ENCODE results near the gene LMO4.

LMO4 gene

GRCh38 chr1:87284456-87285240 is 44.0 kb upstream of the LMO4 start:
- Histone ChIP-seq H3K9ac (ENCODE audit: low read length) (no peak overlapping the region), H2AFZ (ENCODE audit: low read depth, low read length, severe bottlenecking) (no peak overlapping the region), H3K4me2 (ENCODE audit: low read depth, low read length, poor library complexity, severe bottlenecking) (no peak overlapping the region), H3K27me3 (ENCODE audit: low read length) (no peaks in the 10 kb centered on the region), H3K27ac (ENCODE audit: low read depth, low read length) (no peak overlapping the region), H3F3A (ENCODE audit: insufficient read depth) (no peaks in the 10 kb centered on the region), H3K79me2 (ENCODE audit: insufficient read depth, low read length) (no peaks in the 10 kb centered on the region), H4K20me1 (ENCODE audit: low read depth, low read length) (no peaks in the 10 kb centered on the region), H3K9me2 (replicated peaks; ENCODE audit: insufficient read depth, low read length) (no peaks in the 10 kb centered on the region), H3K9me3 (ENCODE audit: insufficient read depth, low read length) (no peaks in the 10 kb centered on the region), H3K4me3 (ENCODE audit: insufficient read depth, low read length, poor library complexity, severe bottlenecking) (no peak overlapping the region), H3K36me3 (ENCODE audit: low read length) (no peaks in the 10 kb centered on the region)
- TF ChIP-seq CTCF (IDR thresholded peaks at IDR 0.05; ENCODE audit: insufficient read depth, low read length, poor library complexity, severe bottlenecking) (no peak), EZH2phosphoT487 (conservative IDR thresholded peaks at IDR 0.05; ENCODE audit: low read length) (no peak)

- no peaks in the 10 kb centered on the region for H4K20me1 ChIP-seq (ENCODE audit: low read depth, low read length)
- no peaks in the 10 kb centered on the region for H3F3A ChIP-seq (ENCODE audit: insufficient read depth)
- no peaks in the 10 kb centered on the region for H3K9me3 ChIP-seq (ENCODE audit: insufficient read depth, low read length)
- no peak overlapping the region for H3K4me2 ChIP-seq (ENCODE audit: low read depth, low read length, poor library complexity, severe bottlenecking)
- H3K79me2 ChIP-seq (ENCODE audit: insufficient read depth, low read length), result no peaks in the 10 kb centered on the region
- H3K9ac ChIP-seq (ENCODE audit: low read length), result no peak overlapping the region
- H3K27me3 ChIP-seq (ENCODE audit: low read length), result no peaks in the 10 kb centered on the region
- no peak overlapping the region for H3K4me3 ChIP-seq (ENCODE audit: insufficient read depth, low read length, poor library complexity, severe bottlenecking)
- no peaks in the 10 kb centered on the region for H3K9me2 ChIP-seq (replicated peaks; ENCODE audit: insufficient read depth, low read length)
- no peak overlapping the region for H3K27ac ChIP-seq (ENCODE audit: low read depth, low read length)
- TF ChIP-seq EZH2phosphoT487 (conservative IDR thresholded peaks at IDR 0.05; ENCODE audit: low read length) (no peak), CTCF (IDR thresholded peaks at IDR 0.05; ENCODE audit: insufficient read depth, low read length, poor library complexity, severe bottlenecking) (no peak)
- no peaks in the 10 kb centered on the region for H3K36me3 ChIP-seq (ENCODE audit: low read length)
- no peak overlapping the region for H2AFZ ChIP-seq (ENCODE audit: low read depth, low read length, severe bottlenecking)
These were observed 37.6 kb upstream of the LMO4 start for GRCh38 chr1:87291107-87291506.

- Histone ChIP-seq H3F3A (ENCODE audit: insufficient read depth) (no peaks in the 10 kb centered on the region), H3K36me3 (ENCODE audit: low read length) (no peaks in the 10 kb centered on the region), H3K4me3 (ENCODE audit: insufficient read depth, low read length, poor library complexity, severe bottlenecking) (no peak overlapping the region), H3K9me2 (replicated peaks; ENCODE audit: insufficient read depth, low read length) (no peaks in the 10 kb centered on the region), H3K4me2 (ENCODE audit: low read depth, low read length, poor library complexity, severe bottlenecking) (no peak overlapping the region), H3K9ac (ENCODE audit: low read length) (no peak overlapping the region), H3K79me2 (ENCODE audit: insufficient read depth, low read length) (no peaks in the 10 kb centered on the region), H3K9me3 (ENCODE audit: insufficient read depth, low read length) (no peaks in the 10 kb centered on the region), H4K20me1 (ENCODE audit: low read depth, low read length) (no peaks in the 10 kb centered on the region), H3K27me3 (ENCODE audit: low read length) (no peaks in the 10 kb centered on the region), H2AFZ (ENCODE audit: low read depth, low read length, severe bottlenecking) (no peak overlapping the region), H3K27ac (ENCODE audit: low read depth, low read length) (no peak overlapping the region)
- TF ChIP-seq EZH2phosphoT487 (conservative IDR thresholded peaks at IDR 0.05; ENCODE audit: low read length) (no peak), CTCF (IDR thresholded peaks at IDR 0.05; ENCODE audit: insufficient read depth, low read length, poor library complexity, severe bottlenecking) (peak; percentile 81)
These were observed 35.8 kb upstream of the LMO4 start for GRCh38 chr1:87292684-87293493.
